ENCODE measurements around the gene PJVK.
"Not testable (repeated sequence)": the region's sequence is repeated elsewhere in the genome, so short reads cannot be mapped to it uniquely, and the experiment has no call there.

The PJVK gene

DNA sequence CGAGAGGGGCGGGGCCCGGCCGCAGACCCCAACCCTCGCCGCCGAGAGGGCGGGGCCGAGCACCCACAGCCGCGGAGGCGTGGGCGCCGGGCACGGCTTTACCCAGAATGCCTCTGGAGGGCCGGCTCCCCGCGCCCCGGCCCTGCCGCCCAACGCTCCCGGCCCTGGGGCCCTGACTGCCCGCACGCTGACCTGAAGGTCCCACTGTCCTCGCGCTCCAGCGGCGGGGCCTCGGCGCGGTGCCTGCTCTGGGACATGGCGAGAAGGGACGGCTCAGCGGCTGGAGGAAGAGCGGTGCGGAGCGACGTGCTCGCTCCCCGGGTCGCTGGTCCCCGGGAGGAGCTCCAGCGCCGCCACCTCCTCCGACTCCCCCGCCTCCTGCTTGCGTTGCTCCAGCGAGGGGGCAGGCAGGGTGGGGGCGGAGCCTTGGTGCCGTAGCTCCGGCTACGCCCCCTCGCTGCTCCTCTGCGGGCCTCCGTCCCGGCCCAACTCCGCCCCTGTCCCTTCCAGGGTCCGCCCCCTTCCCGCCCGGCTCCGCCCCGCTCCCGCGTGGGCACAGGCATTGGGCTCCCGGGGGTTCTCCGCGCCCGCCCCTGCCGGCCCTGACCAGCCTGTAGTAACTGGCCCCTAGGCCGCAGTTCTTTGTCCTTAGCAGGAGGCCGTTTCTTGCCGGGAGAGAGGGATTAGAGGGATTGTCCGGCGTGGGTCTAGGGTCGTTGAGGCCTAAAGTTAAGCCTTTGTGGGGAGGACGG lies at the start of gene PJVK, which contains the start of gene PRKRA:
Gene PJVK (plus strand): TSS at position 605 of the 752 bp plus-strand sequence. CDS start 2,032 bp downstream, outside the sequence.
Gene PRKRA (minus strand): TSS at position 402 of the 752 bp plus-strand sequence. CDS start 145 bp downstream, at position 257.
- DNase-seq, result peak; percentile 84

DNA sequence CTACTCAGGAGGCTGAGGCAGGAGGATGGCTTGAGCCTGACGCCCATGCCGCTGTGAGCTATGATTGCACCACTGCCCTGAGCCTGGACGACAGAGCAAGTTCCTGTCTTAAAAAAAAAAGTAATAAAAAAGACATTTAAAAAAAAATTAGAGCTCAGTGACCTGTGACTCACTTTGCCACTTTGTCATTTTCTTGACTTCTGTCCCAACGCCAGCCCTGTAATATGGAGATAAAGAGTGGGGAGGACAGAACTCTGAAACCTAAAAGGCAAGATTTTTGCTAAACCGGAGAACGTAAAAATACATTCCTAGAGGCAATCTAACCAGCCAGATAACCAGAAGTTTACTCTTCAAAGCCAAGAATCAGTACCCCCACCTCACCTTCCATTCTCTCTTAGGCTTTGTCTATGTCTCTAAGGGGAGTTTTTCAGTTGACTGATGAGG lies 49.2 kb upstream of the PJVK start:
- DNase-seq, result no peak

- no peak for DNase-seq
Observed at GRCh38 chr2:178403671-178404306, 47.4 kb upstream of the PJVK start.

GRCh38 chr2:178404368-178404767 lies 46.8 kb upstream of the PJVK start:
- peak; percentile 37 for DNase-seq

- DNase-seq, result no peak
Observed at GRCh38 chr2:178409261-178409660, 41.9 kb upstream of the PJVK start.

- DNase-seq, result no peak
Observed at GRCh38 chr2:178412047-178412446, 39.1 kb upstream of the PJVK start.

DNA sequence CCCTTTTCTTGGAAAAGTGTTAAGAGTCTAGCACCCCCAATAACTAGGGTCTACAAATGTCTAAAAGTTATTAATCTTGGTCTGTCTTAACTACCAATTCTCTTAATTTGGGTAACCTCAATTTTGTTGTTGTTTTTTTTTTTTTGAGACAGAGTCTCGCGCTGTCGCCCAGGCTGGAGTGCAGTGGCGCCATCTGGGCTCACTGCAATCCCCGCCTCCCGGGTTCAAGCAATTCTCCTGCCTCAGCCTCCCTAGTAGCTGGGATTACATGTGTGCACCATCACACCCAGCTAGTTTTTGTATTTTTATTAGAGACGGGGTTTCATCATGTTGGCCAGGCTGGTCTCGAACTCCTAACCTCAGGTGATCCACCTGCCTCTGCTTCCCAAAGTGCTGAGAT lies 38.7 kb upstream of the PJVK start:
- DNase-seq, result not testable (repeated sequence)

DNA sequence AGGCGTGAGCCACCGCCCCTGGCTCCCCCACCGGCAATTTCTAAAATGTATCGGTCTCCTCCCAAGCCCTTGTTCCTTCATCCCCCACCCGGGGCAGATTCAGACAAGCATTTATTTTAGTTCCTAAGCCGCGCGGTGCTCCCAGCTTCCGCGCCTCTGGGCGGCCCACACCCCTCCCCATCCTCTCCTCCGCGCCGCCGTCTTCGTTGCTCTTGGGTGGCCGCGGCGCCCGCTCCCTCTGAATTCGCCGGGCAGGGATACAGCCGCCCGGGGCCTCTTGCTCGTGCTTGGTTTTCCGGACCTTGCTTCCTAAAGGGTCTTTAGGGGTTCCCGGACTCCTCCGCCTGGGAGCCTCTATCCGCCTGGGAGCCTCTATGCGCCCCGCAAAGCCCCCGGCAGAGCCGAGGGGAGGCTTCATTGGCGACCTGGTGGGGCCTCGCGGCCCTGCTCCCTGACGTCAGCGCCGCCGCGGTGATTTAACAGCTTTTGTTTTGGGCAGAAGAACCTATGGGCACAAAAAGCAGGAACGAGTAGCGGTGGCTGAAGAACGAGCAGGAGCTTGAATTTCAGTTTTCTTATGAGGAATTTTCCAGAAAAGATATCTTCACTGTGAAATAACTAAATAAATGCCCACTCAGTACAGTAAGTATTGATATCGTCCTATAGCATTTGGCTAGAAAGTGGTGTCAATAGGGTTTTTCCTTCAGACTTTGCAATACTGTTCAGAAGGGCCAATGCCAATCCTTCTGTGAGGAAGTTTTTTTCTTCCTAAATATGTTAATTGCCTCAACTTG lies 37.5 kb upstream of the PJVK start:
- DNase-seq, result peak; percentile 71

- peak; percentile 89 for DNase-seq
Observed at GRCh38 chr2:178414266-178415247, 36.6 kb upstream of the PJVK start.

- DNase-seq, result no peak
Observed at GRCh38 chr2:178415979-178416378, 35.2 kb upstream of the PJVK start.

DNA sequence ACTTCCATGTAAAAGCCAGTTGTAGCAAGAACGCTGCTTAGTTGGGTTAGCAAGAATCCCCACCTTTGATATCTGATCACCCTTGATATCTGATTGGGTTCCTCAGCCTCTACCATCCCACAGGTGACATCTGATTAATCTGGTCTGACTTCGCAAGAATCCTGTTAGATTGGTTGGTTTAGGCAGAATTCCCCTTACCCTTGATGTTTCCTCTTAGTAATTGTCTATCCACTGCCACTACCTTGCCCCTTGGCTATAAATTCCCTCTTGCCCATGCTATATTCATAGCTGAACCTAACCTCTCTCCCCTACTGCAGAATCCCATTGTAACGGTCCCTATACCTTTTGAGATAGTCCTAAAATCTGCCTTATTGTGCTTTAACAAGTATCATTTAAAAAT lies 33.3 kb upstream of the PJVK start:
- DNase-seq, result no peak

DNA sequence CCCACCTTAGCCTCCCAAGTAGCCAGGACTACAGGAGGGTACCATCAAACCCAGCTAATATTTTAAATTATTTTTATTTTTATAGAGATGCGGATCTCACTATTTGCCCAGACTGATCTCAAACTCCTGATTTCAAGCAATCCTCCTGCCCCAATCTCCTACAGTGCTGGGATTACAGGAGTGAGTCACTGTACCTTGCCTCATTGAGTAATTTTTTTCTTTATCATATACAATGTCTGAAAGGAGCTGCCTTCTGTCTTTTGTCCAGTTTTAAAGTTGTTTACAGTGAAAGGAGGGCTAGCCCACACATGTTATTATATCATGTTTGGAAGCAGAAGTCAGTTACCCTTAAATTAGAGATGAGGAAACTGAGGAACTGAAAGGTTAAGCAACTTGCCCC lies 32.8 kb upstream of the PJVK start:
- DNase-seq, result no peak

GRCh38 chr2:178419123-178419522 lies 32.1 kb upstream of the PJVK start:
- no peak for DNase-seq

- no peak for DNase-seq
Observed at GRCh38 chr2:178420463-178420999, 30.6 kb upstream of the PJVK start.

DNA sequence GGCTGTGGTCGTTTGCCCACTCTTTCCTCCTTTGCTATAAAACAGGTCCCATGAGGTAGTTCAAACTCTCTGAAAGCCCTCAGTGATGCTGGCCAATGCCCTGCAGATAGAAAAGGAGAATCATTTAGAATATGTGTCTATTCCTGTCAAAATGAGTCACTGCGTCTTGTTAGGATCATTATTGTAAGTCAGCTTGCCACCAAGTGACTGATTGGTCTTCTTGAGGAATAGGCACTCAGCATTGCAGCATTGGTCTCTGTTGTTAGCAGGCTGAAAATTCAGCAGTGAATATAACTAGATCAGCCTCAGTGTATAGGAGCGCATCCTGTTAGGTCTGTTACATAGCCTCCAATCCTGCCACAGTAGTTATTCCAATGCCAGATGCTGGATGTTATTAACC lies 29.1 kb upstream of the PJVK start:
- no peak for DNase-seq

GRCh38 chr2:178423746-178424145 lies 27.4 kb upstream of the PJVK start:
- DNase-seq, result not testable (repeated sequence)

GRCh38 chr2:178425255-178425827 lies 25.8 kb upstream of the PJVK start:
- no peak for DNase-seq

- no peak for DNase-seq
Observed at GRCh38 chr2:178426388-178426787, 24.8 kb upstream of the PJVK start.

- no peak for DNase-seq
Observed at GRCh38 chr2:178427458-178427857, 23.7 kb upstream of the PJVK start.

GRCh38 chr2:178428396-178428806 lies 22.8 kb upstream of the PJVK start:
- DNase-seq, result no peak

DNA sequence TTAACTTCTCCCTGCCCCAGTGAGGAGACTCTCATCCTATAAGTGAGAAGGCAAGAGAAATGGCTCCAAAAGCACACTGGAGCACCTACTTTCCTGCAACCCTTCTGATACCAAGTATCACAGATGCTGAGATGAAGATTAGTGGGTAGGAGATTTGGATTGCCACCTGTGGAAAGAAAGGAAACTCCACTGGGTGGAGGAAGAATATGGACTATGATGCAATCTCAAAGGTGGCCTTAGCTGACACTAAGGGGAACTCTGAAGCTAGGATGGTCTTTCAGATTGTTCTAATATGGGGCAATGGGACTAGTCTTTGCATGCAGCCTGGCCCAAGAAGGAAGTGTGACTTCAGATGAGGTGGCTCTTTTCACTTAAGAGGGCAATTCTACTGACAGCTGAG lies 21.8 kb upstream of the PJVK start:
- no peak for DNase-seq

DNA sequence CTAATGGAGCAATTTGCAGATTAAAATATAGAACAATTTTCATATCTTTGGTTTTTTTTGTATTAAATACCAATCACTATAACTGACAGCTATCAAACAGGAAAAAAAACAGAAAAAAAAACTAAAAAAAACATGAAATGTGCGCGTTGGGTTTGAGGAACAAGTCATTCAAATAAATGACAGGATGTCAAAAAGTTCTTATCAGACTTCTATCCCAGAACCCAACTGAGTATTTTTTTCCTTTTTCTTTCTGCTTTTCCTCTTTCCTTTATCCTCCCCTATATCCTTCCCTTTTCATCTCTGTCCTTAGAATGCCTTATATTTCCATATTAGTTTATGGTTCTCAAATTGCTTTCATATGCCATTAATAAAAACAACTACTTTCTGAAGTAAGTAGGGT lies 14.5 kb upstream of the PJVK start:
- DNase-seq, result no peak
